Activated T-cell treated with anti-CD3 and anti-CD28 coated beads, Interleukin-2, amount 50 U/mL, for 24 hours (primary cell): Measurements from ENCODE around the gene GREB1.

Source experiments
- DNase-seq: peaks from one replicate; pipeline ENCODE4 v3.0.0-alpha.2; 2020
- H3K27ac Mint-ChIP-seq: 2 replicates; pipeline ENCODE4 v1.8.0; 2020; ENCODE audit warnings: mild to moderate bottlenecking, mixed read lengths
- H3K27me3 Mint-ChIP-seq: 2 replicates; pipeline ENCODE4 v1.8.0; 2020; ENCODE audit warnings: mixed read lengths
- H3K36me3 Mint-ChIP-seq: 2 replicates; pipeline ENCODE4 v1.8.0; 2020; ENCODE audit warnings: low read depth, mixed read lengths
- H3K4me1 Mint-ChIP-seq: 2 replicates; pipeline ENCODE4 v1.8.0; 2020; ENCODE audit warnings: low read depth, mixed read lengths
- H3K4me3 Mint-ChIP-seq: 2 replicates; pipeline ENCODE4 v1.8.0; 2020; ENCODE audit warnings: mild to moderate bottlenecking, moderate library complexity, mixed read lengths
- H3K9me3 Mint-ChIP-seq: 2 replicates; pipeline ENCODE4 v1.8.0; 2020; ENCODE audit warnings: mixed read lengths

Gene GREB1

GRCh38 chr2:11602563-11603204, 68.8 kb downstream of the GREB1 start:
- Mint-ChIP-seq H3K27me3 (no peaks in the 10 kb centered on the region), H3K4me1 (no peaks in the 10 kb centered on the region), H3K27ac (no peak overlapping the region), H3K9me3 (no peaks in the 10 kb centered on the region), H3K4me3 (no peak overlapping the region), H3K36me3 (no peaks in the 10 kb centered on the region)
- no peak for DNase-seq

- Mint-ChIP-seq H3K27me3 (no peaks in the 10 kb centered on the region), H3K27ac (no peak overlapping the region), H3K36me3 (no peaks in the 10 kb centered on the region), H3K9me3 (no peaks in the 10 kb centered on the region), H3K4me3 (no peak overlapping the region), H3K4me1 (no peaks in the 10 kb centered on the region)
- DNase-seq, result no peak
These were observed 76.9 kb downstream of the GREB1 start for GRCh38 chr2:11610624-11611242.

GRCh38 chr2:11611251-11611650, 77.4 kb downstream of the GREB1 start:
- H3K36me3 Mint-ChIP-seq, result no peaks in the 10 kb centered on the region
- no peak overlapping the region for H3K27ac Mint-ChIP-seq
- no peaks in the 10 kb centered on the region for H3K27me3 Mint-ChIP-seq
- no peaks in the 10 kb centered on the region for H3K9me3 Mint-ChIP-seq
- H3K4me1 Mint-ChIP-seq, result no peaks in the 10 kb centered on the region
- no peak for DNase-seq
- no peak overlapping the region for H3K4me3 Mint-ChIP-seq

GRCh38 chr2:11612553-11613215, 78.8 kb downstream of the GREB1 start:
- H3K4me3 Mint-ChIP-seq, result no peak overlapping the region
- H3K4me1 Mint-ChIP-seq, result no peaks in the 10 kb centered on the region
- DNase-seq, result no peak
- H3K27me3 Mint-ChIP-seq, result no peaks in the 10 kb centered on the region
- no peaks in the 10 kb centered on the region for H3K9me3 Mint-ChIP-seq
- H3K36me3 Mint-ChIP-seq, result no peaks in the 10 kb centered on the region
- no peak overlapping the region for H3K27ac Mint-ChIP-seq

GRCh38 chr2:11613297-11613696, 79.5 kb downstream of the GREB1 start:
- no peaks in the 10 kb centered on the region for H3K27me3 Mint-ChIP-seq

GRCh38 chr2:11615209-11615608, 81.4 kb downstream of the GREB1 start:
- Mint-ChIP-seq H3K4me3 (no peak overlapping the region), H3K27ac (no peak overlapping the region), H3K9me3 (no peaks in the 10 kb centered on the region), H3K36me3 (no peaks in the 10 kb centered on the region), H3K27me3 (no peaks in the 10 kb centered on the region), H3K4me1 (no peaks in the 10 kb centered on the region)
- no peak for DNase-seq

More at GRCh38 chr2:11613297-11613696, 79.5 kb downstream of the GREB1 start:
- no peak overlapping the region for H3K27ac Mint-ChIP-seq
- no peaks in the 10 kb centered on the region for H3K4me1 Mint-ChIP-seq
- no peak for DNase-seq
- no peaks in the 10 kb centered on the region for H3K36me3 Mint-ChIP-seq
- no peak overlapping the region for H3K4me3 Mint-ChIP-seq
- H3K9me3 Mint-ChIP-seq, result no peaks in the 10 kb centered on the region

- Mint-ChIP-seq H3K9me3 (no peaks in the 10 kb centered on the region), H3K27me3 (no peaks in the 10 kb centered on the region), H3K27ac (no peak overlapping the region), H3K4me1 (no peaks in the 10 kb centered on the region), H3K36me3 (no peaks in the 10 kb centered on the region), H3K4me3 (no peak overlapping the region)
- DNase-seq, result no peak
These were observed 82.3 kb downstream of the GREB1 start for GRCh38 chr2:11616097-11616687.

GRCh38 chr2:11616851-11617415, 83.1 kb downstream of the GREB1 start:
- Mint-ChIP-seq H3K4me3 (no peak overlapping the region), H3K36me3 (no peaks in the 10 kb centered on the region), H3K4me1 (no peaks in the 10 kb centered on the region), H3K9me3 (no peaks in the 10 kb centered on the region), H3K27ac (no peak overlapping the region), H3K27me3 (no peaks in the 10 kb centered on the region)
- DNase-seq, result no peak

GRCh38 chr2:11617527-11617926, 83.7 kb downstream of the GREB1 start:
- H3K4me1 Mint-ChIP-seq, result no peaks in the 10 kb centered on the region
- no peaks in the 10 kb centered on the region for H3K27me3 Mint-ChIP-seq
- no peak for DNase-seq
- H3K36me3 Mint-ChIP-seq, result no peaks in the 10 kb centered on the region
- H3K4me3 Mint-ChIP-seq, result no peak overlapping the region
- no peak overlapping the region for H3K27ac Mint-ChIP-seq
- H3K9me3 Mint-ChIP-seq, result no peaks in the 10 kb centered on the region

- H3K27ac Mint-ChIP-seq, result no peak overlapping the region
- no peaks in the 10 kb centered on the region for H3K36me3 Mint-ChIP-seq
- no peak overlapping the region for H3K4me3 Mint-ChIP-seq
- no peaks in the 10 kb centered on the region for H3K4me1 Mint-ChIP-seq
- no peak for DNase-seq
- no peaks in the 10 kb centered on the region for H3K9me3 Mint-ChIP-seq
- H3K27me3 Mint-ChIP-seq, result no peaks in the 10 kb centered on the region
These were observed 84.3 kb downstream of the GREB1 start for GRCh38 chr2:11617984-11618707.

GRCh38 chr2:11618708-11619062, 84.8 kb downstream of the GREB1 start:
- H3K36me3 Mint-ChIP-seq, result no peaks in the 10 kb centered on the region
- no peak overlapping the region for H3K27ac Mint-ChIP-seq
- H3K4me3 Mint-ChIP-seq, result no peak overlapping the region
- H3K9me3 Mint-ChIP-seq, result no peaks in the 10 kb centered on the region
- H3K4me1 Mint-ChIP-seq, result no peaks in the 10 kb centered on the region
- no peak for DNase-seq
- H3K27me3 Mint-ChIP-seq, result no peaks in the 10 kb centered on the region

GRCh38 chr2:11621410-11621809, 87.6 kb downstream of the GREB1 start:
- H3K36me3 Mint-ChIP-seq, result no peaks in the 10 kb centered on the region
- peaks cover 7% of the 10 kb centered on the region for H3K4me1 Mint-ChIP-seq
- no peak for DNase-seq
- no peaks in the 10 kb centered on the region for H3K27me3 Mint-ChIP-seq
- no peaks in the 10 kb centered on the region for H3K9me3 Mint-ChIP-seq
- no peak overlapping the region for H3K27ac Mint-ChIP-seq
- H3K4me3 Mint-ChIP-seq, result no peak overlapping the region

GRCh38 chr2:11622611-11623010, 88.8 kb downstream of the GREB1 start:
- no peaks in the 10 kb centered on the region for H3K27me3 Mint-ChIP-seq
- H3K4me1 Mint-ChIP-seq, result peaks cover 7% of the 10 kb centered on the region
- no peak overlapping the region for H3K4me3 Mint-ChIP-seq
- H3K9me3 Mint-ChIP-seq, result no peaks in the 10 kb centered on the region
- H3K27ac Mint-ChIP-seq, result no peak overlapping the region
- no peak for DNase-seq
- no peaks in the 10 kb centered on the region for H3K36me3 Mint-ChIP-seq

GRCh38 chr2:11624893-11625292, 91.0 kb downstream of the GREB1 start:
- Mint-ChIP-seq H3K9me3 (no peaks in the 10 kb centered on the region), H3K36me3 (no peaks in the 10 kb centered on the region), H3K27ac (no peak overlapping the region), H3K4me3 (no peak overlapping the region), H3K27me3 (no peaks in the 10 kb centered on the region), H3K4me1 (peaks cover 7% of the 10 kb centered on the region)
- no peak for DNase-seq
